Immature natural killer cell (primary cell): ENCODE data around the gene MRPL44. TPM values are rescaled to one million over a fixed set of nuclear protein-coding genes. Genes with fewer than 3 reads are reported as not detected.
A peak's percentile ranks its signal among the peaks of the same experiment; 100 is the strongest.

Source experiments
- DNase-seq, 3 donors: peaks; one replicate each; pipeline ENCODE4 v3.0.0; 2022; ENCODE audit warnings: mixed read lengths in 1 of 3
- H3K27ac Mint-ChIP-seq, 6 donors: one replicate each; pipeline ENCODE4 v1.8.0; 2020; ENCODE audit warnings: mixed read lengths in 6 of 6, mild to moderate bottlenecking in 5 of 6, inconsistent platforms in 4 of 6, moderate library complexity in 3 of 6
- H3K27me3 Mint-ChIP-seq, 3 donors: one replicate each; pipeline ENCODE4 v1.8.0; 2020 to 2021; ENCODE audit warnings: low read depth in 3 of 3, mild to moderate bottlenecking in 3 of 3, mixed read lengths in 3 of 3, moderate library complexity in 3 of 3, inconsistent platforms in 1 of 3
- H3K36me3 Mint-ChIP-seq, 3 donors: one replicate each; pipeline ENCODE4 v1.8.0; 2020; ENCODE audit warnings: mixed read lengths in 3 of 3, inconsistent platforms in 2 of 3, mild to moderate bottlenecking in 2 of 3
- H3K4me1 Mint-ChIP-seq, 2 donors: one replicate each; pipeline ENCODE4 v1.8.0; 2020; ENCODE audit warnings: inconsistent platforms in 2 of 2, mild to moderate bottlenecking in 2 of 2, mixed read lengths in 2 of 2, moderate library complexity in 1 of 2
- H3K4me3 Mint-ChIP-seq, 5 donors: one replicate each; pipeline ENCODE4 v1.8.0; 2020; ENCODE audit warnings: mild to moderate bottlenecking in 5 of 5, mixed read lengths in 5 of 5, inconsistent platforms in 3 of 5, moderate library complexity in 3 of 5
- H3K9me3 Mint-ChIP-seq, 6 donors: one replicate each; pipeline ENCODE4 v1.8.0; 2020; ENCODE audit warnings: mild to moderate bottlenecking in 6 of 6, mixed read lengths in 6 of 6, inconsistent platforms in 4 of 6, moderate library complexity in 3 of 6
- polyA plus RNA-seq, 3 donors: library from polyadenylated mRNA; unstranded; fragments of 300-500 nt; fragmentation: Illumina TruSeq; gene quantifications; one replicate each; pipeline ENCODE4 v1.2.3, GENCODE V29; 2021

MRPL44 gene
- polyA plus RNA-seq, 3 donors from 2014 or later = 25.3 to 39.6 (median 36.4) TPM

- Mint-ChIP-seq H3K27me3 (peaks cover 2 to 13% (median 8%) of the 10 kb centered on the region in 3 donors), H3K36me3 (peaks cover 0 to 8% (median 4%) of the 10 kb centered on the region in 3 donors), H3K9me3 (no peaks in the 10 kb centered on the region), H3K27ac (peak overlapping the region; percentile 78 to 91 (median 88)), H3K4me3 (peak overlapping the region; percentile 83 to 93 (median 89)), H3K4me1 (peaks cover 50 to 57% of the 10 kb centered on the region in 2 donors)
- no peak for DNase-seq
Observed at GRCh38 chr2:223943561-223944008, 13.7 kb upstream of the MRPL44 start.

- Mint-ChIP-seq H3K36me3 (peaks cover 0 to 7% (median 3%) of the 10 kb centered on the region in 3 donors), H3K4me3 (peak overlapping the region; percentile 83 to 93 (median 89)), H3K4me1 (peaks cover 46 to 51% of the 10 kb centered on the region in 2 donors), H3K27ac (peak overlapping the region; percentile 39 to 91 (median 85)), H3K9me3 (no peaks in the 10 kb centered on the region), H3K27me3 (peaks cover 2 to 13% (median 8%) of the 10 kb centered on the region in 3 donors)
- peak in 1 of 3 donors; percentile 19 for DNase-seq
Observed at GRCh38 chr2:223944166-223944702, 13.0 kb upstream of the MRPL44 start.

GRCh38 chr2:223944703-223945531 lies 12.3 kb upstream of the MRPL44 start, which contains the start of gene WDFY1:
Gene WDFY1, minus strand, starts transcription at chr2:223945335. Its CDS starts 51 bp downstream, at chr2:223945284.
- peaks cover 0 to 3% (median 0%) of the 10 kb centered on the region in 3 donors for H3K36me3 Mint-ChIP-seq
- H3K9me3 Mint-ChIP-seq = no peaks in the 10 kb centered on the region
- peak within 1 kb of the TSS; percentile 83 to 93 (median 89) for H3K4me3 Mint-ChIP-seq
- peaks cover 39 to 44% of the 10 kb centered on the region in 2 donors for H3K4me1 Mint-ChIP-seq
- peaks cover 2 to 13% (median 8%) of the 10 kb centered on the region in 3 donors for H3K27me3 Mint-ChIP-seq
- H3K27ac Mint-ChIP-seq = peak within 1 kb of the TSS; percentile 83 to 92 (median 88)
- peak; percentile 79 to 81 (median 81) for DNase-seq

GRCh38 chr2:223945755-223946154 lies 11.5 kb upstream of the MRPL44 start:
- Mint-ChIP-seq H3K9me3 (no peaks in the 10 kb centered on the region), H3K4me1 (peaks cover 39 to 44% of the 10 kb centered on the region in 2 donors), H3K4me3 (peak overlapping the region; percentile 78 to 92 (median 85)), H3K36me3 (peaks cover 0 to 3% (median 0%) of the 10 kb centered on the region in 3 donors), H3K27ac (peak overlapping the region; percentile 58 to 92 (median 84)), H3K27me3 (peaks cover 2 to 13% (median 8%) of the 10 kb centered on the region in 3 donors)
- no peak for DNase-seq

- H3K36me3 Mint-ChIP-seq = no peaks in the 10 kb centered on the region
- peaks cover 0 to 6% (median 2%) of the 10 kb centered on the region in 3 donors for H3K27me3 Mint-ChIP-seq
- no peak overlapping the region for H3K27ac Mint-ChIP-seq
- H3K9me3 Mint-ChIP-seq = no peaks in the 10 kb centered on the region
- H3K4me3 Mint-ChIP-seq = no peak overlapping the region
- DNase-seq = no peak
- H3K4me1 Mint-ChIP-seq = peaks cover 28 to 32% of the 10 kb centered on the region in 2 donors
Observed at GRCh38 chr2:223947711-223948205, 9.5 kb upstream of the MRPL44 start.

- no peak for DNase-seq
- Mint-ChIP-seq H3K4me3 (no peak overlapping the region), H3K27ac (no peak overlapping the region), H3K4me1 (peaks cover 14 to 16% of the 10 kb centered on the region in 2 donors), H3K36me3 (no peaks in the 10 kb centered on the region), H3K9me3 (no peaks in the 10 kb centered on the region), H3K27me3 (peaks cover 0 to 8% (median 2%) of the 10 kb centered on the region in 3 donors)
Observed at GRCh38 chr2:223949241-223949840, 7.9 kb upstream of the MRPL44 start.

GRCh38 chr2:223950448-223951347 lies 6.6 kb upstream of the MRPL44 start:
- Mint-ChIP-seq H3K27ac (peak overlapping the region in 1 of 6 donors; percentile 11), H3K4me3 (no peak overlapping the region), H3K27me3 (peaks cover 0 to 4% (median 2%) of the 10 kb centered on the region in 3 donors), H3K4me1 (peaks cover 8 to 9% of the 10 kb centered on the region in 2 donors), H3K9me3 (no peaks in the 10 kb centered on the region), H3K36me3 (no peaks in the 10 kb centered on the region)
- no peak for DNase-seq

- H3K27ac Mint-ChIP-seq = no peak overlapping the region
- H3K36me3 Mint-ChIP-seq = no peaks in the 10 kb centered on the region
- no peak overlapping the region for H3K4me3 Mint-ChIP-seq
- no peak for DNase-seq
- H3K9me3 Mint-ChIP-seq = no peaks in the 10 kb centered on the region
- peaks cover 10 to 15% of the 10 kb centered on the region in 2 donors for H3K4me1 Mint-ChIP-seq
- peaks cover 8 to 15% (median 10%) of the 10 kb centered on the region in 3 donors for H3K27me3 Mint-ChIP-seq
Observed at GRCh38 chr2:223952280-223952968, 4.8 kb upstream of the MRPL44 start.

GRCh38 chr2:223954401-223954800 lies 2.9 kb upstream of the MRPL44 start:
- H3K27me3 Mint-ChIP-seq = peaks cover 6 to 19% (median 10%) of the 10 kb centered on the region in 3 donors
- peaks cover 29 to 35% of the 10 kb centered on the region in 2 donors for H3K4me1 Mint-ChIP-seq
- DNase-seq = no peak
- no peaks in the 10 kb centered on the region for H3K9me3 Mint-ChIP-seq
- no peaks in the 10 kb centered on the region for H3K36me3 Mint-ChIP-seq
- H3K4me3 Mint-ChIP-seq = no peak overlapping the region
- H3K27ac Mint-ChIP-seq = no peak overlapping the region

GRCh38 chr2:223956300-223956699 lies 963 bp upstream of the MRPL44 start:
- Mint-ChIP-seq H3K4me1 (peaks cover 48 to 54% of the 10 kb centered on the region in 2 donors), H3K9me3 (no peaks in the 10 kb centered on the region), H3K4me3 (peak overlapping the region; percentile 27 to 97 (median 72)), H3K36me3 (peaks cover 0 to 10% (median 6%) of the 10 kb centered on the region in 3 donors), H3K27ac (peak overlapping the region; percentile 45 to 96 (median 82)), H3K27me3 (peaks cover 6 to 19% (median 10%) of the 10 kb centered on the region in 3 donors)
- no peak for DNase-seq

GRCh38 chr2:223959688-223960087 lies 2.4 kb downstream of the MRPL44 start:
- Mint-ChIP-seq H3K4me3 (peak overlapping the region in 4 of 5 donors; percentile 13 to 45 (median 28)), H3K27me3 (peaks cover 6 to 18% (median 10%) of the 10 kb centered on the region in 3 donors), H3K36me3 (peaks cover 6 to 12% (median 11%) of the 10 kb centered on the region in 3 donors), H3K4me1 (peaks cover 63 to 82% of the 10 kb centered on the region in 2 donors), H3K9me3 (no peaks in the 10 kb centered on the region), H3K27ac (peak overlapping the region in 1 of 6 donors; percentile 20)
- DNase-seq = no peak

GRCh38 chr2:223967981-223968380 lies 10.7 kb downstream of the MRPL44 start:
- H3K9me3 Mint-ChIP-seq = no peaks in the 10 kb centered on the region
- no peak for DNase-seq
- peaks cover 4 to 26% of the 10 kb centered on the region in 2 donors for H3K4me1 Mint-ChIP-seq
- H3K27me3 Mint-ChIP-seq = no peaks in the 10 kb centered on the region
- H3K4me3 Mint-ChIP-seq = no peak overlapping the region
- H3K36me3 Mint-ChIP-seq = peaks cover 8 to 32% (median 30%) of the 10 kb centered on the region in 3 donors
- no peak overlapping the region for H3K27ac Mint-ChIP-seq
